OCI-LY7 (cell line): ENCODE results near the gene DGKD. TPM values are rescaled to one million over a fixed set of nuclear protein-coding genes. Genes with fewer than 3 reads are reported as not detected.

Experiments used
- BruUV-seq: library from RNA; stranded (reverse); fragments of 400-500 nt; replicated peaks from 2 replicates; lab custom pipeline; 2021; lab: Mats Ljungman, UMichigan
- CTCF ChIA-PET: fragments of 300-600 bp; sonication (Branson Sonifier 250); formaldehyde crosslinking; loops from one replicate; lab custom pipeline; 2022; ENCODE audit warnings: antibody characterized with exemption; ENCODE audit not compliant: unreplicated experiment; lab: Charles Lee
- POLR2A ChIA-PET: fragments of 300-600 bp; sonication (Branson Sonifier 250); formaldehyde crosslinking; loops from one replicate; lab custom pipeline; 2022; ENCODE audit warnings: antibody characterized with exemption; lab: Charles Lee
- DNase-seq: peaks from one replicate; pipeline ENCODE4 v3.0.0-alpha.2; 2015; ENCODE audit warnings: low spot score
- H2AFZ ChIP-seq: fragments of 200-600 bp; sonication (generic), shearing (Covaris generic); 2 replicates; pipeline ENCODE4 v1.6.1; 2014; ENCODE audit warnings: mild to moderate bottlenecking, antibody characterized with exemption, low read length, moderate library complexity
- H3K27ac ChIP-seq: fragments of 200-600 bp; sonication (generic); 2 replicates; pipeline ENCODE4 v1.5.1; 2014; ENCODE audit warnings: mixed run types, low read depth, mild to moderate bottlenecking, moderate library complexity, low read length, inconsistent platforms; ENCODE audit not compliant: poor library complexity, severe bottlenecking
- H3K36me3 ChIP-seq: fragments of 200-600 bp; sonication (generic); 2 replicates; pipeline ENCODE4 v1.6.1; 2014; ENCODE audit warnings: mild to moderate bottlenecking, antibody characterized with exemption, low read length, moderate library complexity, mixed read lengths; ENCODE audit not compliant: insufficient read depth
- H3K4me1 ChIP-seq: fragments of 200-600 bp; sonication (generic); 2 replicates; pipeline ENCODE4 v1.5.1; 2014; ENCODE audit warnings: mild to moderate bottlenecking, low read length; ENCODE audit not compliant: insufficient read depth, poor library complexity, severe bottlenecking
- H3K4me2 ChIP-seq: fragments of 200-600 bp; sonication (generic); 2 replicates; pipeline ENCODE4 v1.6.1; 2014; ENCODE audit warnings: mild to moderate bottlenecking, low read length
- H3K4me3 ChIP-seq: fragments of 200-600 bp; sonication (generic); 2 replicates; pipeline ENCODE4 v1.5.1; 2014; ENCODE audit warnings: mild to moderate bottlenecking, low read depth, low read length; ENCODE audit not compliant: poor library complexity, severe bottlenecking
- H3K79me2 ChIP-seq: fragments of 200-600 bp; sonication (generic); 2 replicates; pipeline ENCODE4 v1.6.1; 2016; ENCODE audit warnings: low read depth, mild to moderate bottlenecking, low read length, moderate library complexity, mixed read lengths; ENCODE audit not compliant: insufficient read depth
- H3K9me2 ChIP-seq: fragments of 200-600 bp; sonication (generic); 2 replicates; pipeline ENCODE4 v1.6.1; 2016; ENCODE audit warnings: mild to moderate bottlenecking, low read length, mixed read lengths; ENCODE audit not compliant: insufficient read depth
- H3K9me3 ChIP-seq: fragments of 200-600 bp; sonication (generic); 2 replicates; pipeline ENCODE4 v1.6.1; 2014; ENCODE audit warnings: mild to moderate bottlenecking, mixed run types, low read length, mixed read lengths
- H4K20me1 ChIP-seq: fragments of 200-600 bp; sonication (generic); 2 replicates; pipeline ENCODE4 v1.6.1; 2014; ENCODE audit warnings: mild to moderate bottlenecking, antibody characterized with exemption, low read length, moderate library complexity, mixed read lengths; ENCODE audit not compliant: insufficient read depth
- EZH2phosphoT487 ChIP-seq: fragments of 200-600 bp; sonication (generic); IDR thresholded peaks from 2 replicates; pipeline ENCODE4 v1.6.1; 2018; ENCODE audit warnings: low read depth, borderline replicate concordance, mild to moderate bottlenecking, mixed run types, antibody characterized with exemption, low read length, moderate library complexity, mixed read lengths
- intact Hi-C: fragments of 100-400 bp; cut with micrococcal nuclease; formaldehyde crosslinking; loops from one replicate; pipeline ENCODE4 v1.10.0; 2022; ENCODE audit not compliant: unreplicated experiment
- total RNA-seq, 2 experiments: library from RNA; depleted of rRNA in 1 of 2; stranded (reverse); fragments of >200 nt in 1 of 2; shearing (Covaris generic) in 1 of 2; gene quantifications; 2 replicates each; pipeline ENCODE4 v1.2.3, GENCODE V29; 2014 to 2022
- TF ChIP-seq, protein P1 (sequence below): fragments of 200-600 bp; sonication (generic); conservative IDR thresholded peaks from 2 replicates; pipeline ENCODE4 v1.5.1; 2014; ENCODE audit warnings: mild to moderate bottlenecking, antibody characterized with exemption, low read length, moderate library complexity, mixed read lengths

Gene DGKD
- total RNA-seq, 2 experiments from 2014 or later, result 62.9 to 271 TPM

GRCh38 chr2:233435436-233436190 lies 81.3 kb downstream of the DGKD start:
- H3K4me3 ChIP-seq, result no peak overlapping the region
- ChIA-PET CTCF (no interaction called here), POLR2A (interaction anchor here (1.2 kb wide), 1 partner anchor 9 kb away, joined by 3 read pairs; no protein-coding TSS in a partner anchor)
- no peaks in the 10 kb centered on the region for H3K4me1 ChIP-seq
- intact Hi-C loops, result no loop called here
- no TSS peak for BruUV-seq
- no peaks in the 10 kb centered on the region for H4K20me1 ChIP-seq
- H3K79me2 ChIP-seq, result no peaks in the 10 kb centered on the region
- DNase-seq, result no peak
- H3K9me3 ChIP-seq, result no peaks in the 10 kb centered on the region
- no peak overlapping the region for H3K4me2 ChIP-seq
- H3K36me3 ChIP-seq, result peaks cover 62% of the 10 kb centered on the region
- no peak for TF ChIP-seq EZH2phosphoT487
- TF ChIP-seq, protein P1, sequence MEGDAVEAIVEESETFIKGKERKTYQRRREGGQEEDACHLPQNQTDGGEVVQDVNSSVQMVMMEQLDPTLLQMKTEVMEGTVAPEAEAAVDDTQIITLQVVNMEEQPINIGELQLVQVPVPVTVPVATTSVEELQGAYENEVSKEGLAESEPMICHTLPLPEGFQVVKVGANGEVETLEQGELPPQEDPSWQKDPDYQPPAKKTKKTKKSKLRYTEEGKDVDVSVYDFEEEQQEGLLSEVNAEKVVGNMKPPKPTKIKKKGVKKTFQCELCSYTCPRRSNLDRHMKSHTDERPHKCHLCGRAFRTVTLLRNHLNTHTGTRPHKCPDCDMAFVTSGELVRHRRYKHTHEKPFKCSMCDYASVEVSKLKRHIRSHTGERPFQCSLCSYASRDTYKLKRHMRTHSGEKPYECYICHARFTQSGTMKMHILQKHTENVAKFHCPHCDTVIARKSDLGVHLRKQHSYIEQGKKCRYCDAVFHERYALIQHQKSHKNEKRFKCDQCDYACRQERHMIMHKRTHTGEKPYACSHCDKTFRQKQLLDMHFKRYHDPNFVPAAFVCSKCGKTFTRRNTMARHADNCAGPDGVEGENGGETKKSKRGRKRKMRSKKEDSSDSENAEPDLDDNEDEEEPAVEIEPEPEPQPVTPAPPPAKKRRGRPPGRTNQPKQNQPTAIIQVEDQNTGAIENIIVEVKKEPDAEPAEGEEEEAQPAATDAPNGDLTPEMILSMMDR, result no peak
- H3K27ac ChIP-seq, result no peak overlapping the region
- no peaks in the 10 kb centered on the region for H3K9me2 ChIP-seq
- no peak overlapping the region for H2AFZ ChIP-seq

- no peak for TF ChIP-seq EZH2phosphoT487
- TF ChIP-seq, protein P1, result no peak
- ChIA-PET POLR2A (interaction anchor here (1.2 kb wide), 1 partner anchor 10 kb away, joined by 3 read pairs; no protein-coding TSS in a partner anchor), CTCF (no interaction called here)
- Histone ChIP-seq H3K79me2 (no peaks in the 10 kb centered on the region), H3K9me2 (no peaks in the 10 kb centered on the region), H3K4me2 (no peak overlapping the region), H3K27ac (no peak overlapping the region), H3K4me3 (no peak overlapping the region), H2AFZ (no peak overlapping the region), H4K20me1 (no peaks in the 10 kb centered on the region), H3K4me1 (no peaks in the 10 kb centered on the region), H3K9me3 (no peaks in the 10 kb centered on the region), H3K36me3 (peaks cover 62% of the 10 kb centered on the region)
- intact Hi-C loops, result no loop called here
- no peak for DNase-seq
- no TSS peak for BruUV-seq
Observed at GRCh38 chr2:233436191-233436581, 81.9 kb downstream of the DGKD start.
